ENCODE data around the gene CD2BP2.
"Not testable (repeated sequence)": the region's sequence is repeated elsewhere in the genome, so short reads cannot be mapped to it uniquely, and the experiment has no call there.

Gene CD2BP2

DNA sequence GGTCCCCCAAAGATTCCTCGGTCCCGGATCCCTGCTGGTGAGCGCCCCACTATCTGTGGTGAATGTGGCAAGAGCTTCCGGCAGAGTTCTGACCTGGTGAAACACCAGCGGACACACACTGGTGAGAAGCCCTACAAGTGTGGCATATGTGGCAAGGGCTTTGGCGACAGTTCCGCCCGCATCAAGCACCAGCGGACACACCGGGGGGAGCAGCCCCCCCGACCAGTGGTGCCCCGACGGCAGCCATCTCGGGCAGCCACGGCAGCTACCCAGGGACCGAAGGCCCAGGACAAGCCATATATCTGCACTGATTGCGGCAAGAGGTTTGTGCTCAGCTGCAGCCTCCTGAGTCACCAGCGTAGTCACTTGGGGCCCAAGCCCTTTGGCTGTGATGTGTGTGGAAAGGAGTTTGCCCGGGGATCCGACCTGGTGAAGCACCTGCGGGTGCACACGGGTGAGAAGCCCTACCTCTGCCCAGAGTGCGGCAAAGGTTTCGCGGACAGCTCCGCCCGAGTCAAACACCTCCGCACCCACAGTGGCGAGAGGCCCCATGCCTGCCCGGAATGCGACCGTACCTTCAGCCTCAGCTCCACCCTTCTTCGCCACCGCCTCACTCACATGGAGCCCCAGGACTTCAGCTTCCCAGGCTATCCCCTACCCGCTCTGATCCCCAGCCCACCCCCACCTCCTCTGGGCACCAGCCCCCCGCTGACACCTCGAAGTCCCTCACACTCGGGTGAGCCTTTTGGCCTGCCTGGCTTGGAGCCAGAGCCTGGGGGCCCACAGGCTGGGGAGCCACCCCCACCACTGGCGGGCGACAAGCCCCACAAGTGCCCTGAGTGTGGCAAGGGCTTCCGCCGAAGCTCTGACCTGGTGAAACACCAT is 42.9 kb upstream of the CD2BP2 start:
- Histone ChIP-seq H3K4me1 (ENCODE audit: control insufficient read depth in 1 of 2, insufficient read depth in 1 of 2, low read depth in 1 of 2, low read length in 1 of 2) (peaks cover 31 to 61% of the 10 kb centered on the region in 2 experiments), H3K4me3 (ENCODE audit: low read depth in 1 of 2, low read length in 1 of 2) (no peak overlapping the region), H3K36me3 (no peaks in the 10 kb centered on the region), H3K27ac (no peak overlapping the region), H3K27me3 (peaks cover 36% of the 10 kb centered on the region), H3K9me3 (no peaks in the 10 kb centered on the region)
- TF ChIP-seq, protein P1, sequence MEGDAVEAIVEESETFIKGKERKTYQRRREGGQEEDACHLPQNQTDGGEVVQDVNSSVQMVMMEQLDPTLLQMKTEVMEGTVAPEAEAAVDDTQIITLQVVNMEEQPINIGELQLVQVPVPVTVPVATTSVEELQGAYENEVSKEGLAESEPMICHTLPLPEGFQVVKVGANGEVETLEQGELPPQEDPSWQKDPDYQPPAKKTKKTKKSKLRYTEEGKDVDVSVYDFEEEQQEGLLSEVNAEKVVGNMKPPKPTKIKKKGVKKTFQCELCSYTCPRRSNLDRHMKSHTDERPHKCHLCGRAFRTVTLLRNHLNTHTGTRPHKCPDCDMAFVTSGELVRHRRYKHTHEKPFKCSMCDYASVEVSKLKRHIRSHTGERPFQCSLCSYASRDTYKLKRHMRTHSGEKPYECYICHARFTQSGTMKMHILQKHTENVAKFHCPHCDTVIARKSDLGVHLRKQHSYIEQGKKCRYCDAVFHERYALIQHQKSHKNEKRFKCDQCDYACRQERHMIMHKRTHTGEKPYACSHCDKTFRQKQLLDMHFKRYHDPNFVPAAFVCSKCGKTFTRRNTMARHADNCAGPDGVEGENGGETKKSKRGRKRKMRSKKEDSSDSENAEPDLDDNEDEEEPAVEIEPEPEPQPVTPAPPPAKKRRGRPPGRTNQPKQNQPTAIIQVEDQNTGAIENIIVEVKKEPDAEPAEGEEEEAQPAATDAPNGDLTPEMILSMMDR (IDR thresholded peaks at IDR 0.05), result no peak

DNA sequence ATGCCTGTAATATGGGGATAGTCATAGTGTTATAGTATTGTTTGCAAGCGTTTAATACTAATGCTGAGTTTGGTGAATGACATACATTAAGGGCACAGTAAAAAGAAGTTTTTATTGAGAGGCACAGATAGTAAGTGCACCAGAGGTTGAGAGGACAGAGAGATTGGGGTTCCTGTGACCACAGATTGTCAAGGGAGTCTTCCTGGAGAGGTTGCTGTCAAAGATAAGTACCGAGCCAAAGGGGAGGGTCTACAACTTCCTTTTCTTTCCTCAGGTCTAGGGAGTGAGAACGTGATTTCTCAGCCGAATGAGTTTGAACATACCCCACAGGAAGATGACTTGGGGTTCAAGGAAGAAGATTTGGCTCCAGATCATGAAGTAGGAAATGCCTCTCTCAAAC is 41.9 kb upstream of the CD2BP2 start:
- no peaks in the 10 kb centered on the region for H3K9me3 ChIP-seq
- H3K27ac ChIP-seq, result no peak overlapping the region
- H3K4me3 ChIP-seq (ENCODE audit: low read depth in 1 of 2, low read length in 1 of 2), result no peak overlapping the region
- H3K4me1 ChIP-seq (ENCODE audit: control insufficient read depth in 1 of 2, insufficient read depth in 1 of 2, low read depth in 1 of 2, low read length in 1 of 2), result peaks cover 26 to 55% of the 10 kb centered on the region in 2 experiments
- H3K27me3 ChIP-seq, result peaks cover 36% of the 10 kb centered on the region
- no peaks in the 10 kb centered on the region for H3K36me3 ChIP-seq
- TF ChIP-seq, protein P1 (IDR thresholded peaks at IDR 0.05), result no peak

DNA sequence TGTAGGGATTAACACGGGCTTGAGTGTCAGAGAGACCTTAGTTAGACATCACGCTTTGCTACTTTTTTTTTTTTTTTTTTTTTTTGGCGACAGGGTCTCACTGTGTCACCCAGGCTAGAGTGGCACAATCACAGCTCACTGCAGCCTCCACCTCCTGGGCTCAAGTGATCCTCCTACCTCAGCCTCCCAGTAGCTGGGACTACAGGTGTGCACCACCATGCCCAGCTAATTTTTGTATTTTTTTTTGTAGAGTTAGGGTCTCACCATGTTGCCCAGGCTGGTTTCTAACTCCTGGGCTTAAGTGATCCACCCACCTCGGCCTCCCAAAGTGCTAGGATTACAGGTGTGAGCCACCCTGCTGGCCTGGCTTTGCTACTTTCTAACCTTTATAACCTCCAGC is 41.5 kb upstream of the CD2BP2 start:
- H3K27me3 ChIP-seq, result peaks cover 36% of the 10 kb centered on the region
- not testable (repeated sequence) for H3K9me3 ChIP-seq; H3K4me3 ChIP-seq (ENCODE audit: low read depth in 1 of 2, low read length in 1 of 2); H3K27ac ChIP-seq; H3K36me3 ChIP-seq
- H3K4me1 ChIP-seq (ENCODE audit: control insufficient read depth in 1 of 2, insufficient read depth in 1 of 2, low read depth in 1 of 2, low read length in 1 of 2), result peaks cover 26 to 55% of the 10 kb centered on the region in 2 experiments

DNA sequence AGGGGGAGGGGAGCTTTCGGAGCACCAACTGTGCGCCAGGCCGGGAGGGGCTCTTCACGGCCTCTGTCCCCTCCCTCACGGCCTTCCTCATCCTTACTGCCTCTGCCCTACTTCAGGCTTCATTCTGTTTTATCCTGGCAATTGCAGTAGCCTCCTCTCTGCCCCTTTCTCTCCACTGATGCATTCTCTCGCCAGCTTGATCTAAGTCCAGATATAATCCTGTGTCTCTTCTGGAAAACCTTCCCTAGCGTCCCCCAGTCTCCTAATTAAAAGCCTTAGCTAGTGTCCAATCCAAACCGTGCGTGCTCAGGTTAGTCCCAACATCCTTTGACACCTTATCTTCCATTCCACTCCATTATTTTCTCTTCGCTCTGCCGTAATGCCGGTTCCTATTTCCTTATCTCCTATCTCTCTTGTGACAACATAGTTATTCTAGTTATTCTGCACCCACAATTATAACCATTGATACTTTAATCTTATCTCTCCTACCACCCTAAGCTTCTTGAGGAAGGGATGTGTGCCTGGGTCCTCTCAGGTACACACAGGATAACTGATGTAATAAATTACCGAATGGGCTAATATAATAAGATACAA is 41.0 kb upstream of the CD2BP2 start:
- Histone ChIP-seq H3K27me3 (peaks cover 36% of the 10 kb centered on the region), H3K9me3 (no peaks in the 10 kb centered on the region), H3K4me1 (ENCODE audit: control insufficient read depth in 1 of 2, insufficient read depth in 1 of 2, low read depth in 1 of 2, low read length in 1 of 2) (peaks cover 26 to 55% of the 10 kb centered on the region in 2 experiments), H3K4me3 (ENCODE audit: low read depth in 1 of 2, low read length in 1 of 2) (peak overlapping the region; percentile 63 to 70), H3K27ac (peak overlapping the region; percentile 41), H3K36me3 (no peaks in the 10 kb centered on the region)
- TF ChIP-seq, protein P1 (IDR thresholded peaks at IDR 0.05), result no peak

DNA sequence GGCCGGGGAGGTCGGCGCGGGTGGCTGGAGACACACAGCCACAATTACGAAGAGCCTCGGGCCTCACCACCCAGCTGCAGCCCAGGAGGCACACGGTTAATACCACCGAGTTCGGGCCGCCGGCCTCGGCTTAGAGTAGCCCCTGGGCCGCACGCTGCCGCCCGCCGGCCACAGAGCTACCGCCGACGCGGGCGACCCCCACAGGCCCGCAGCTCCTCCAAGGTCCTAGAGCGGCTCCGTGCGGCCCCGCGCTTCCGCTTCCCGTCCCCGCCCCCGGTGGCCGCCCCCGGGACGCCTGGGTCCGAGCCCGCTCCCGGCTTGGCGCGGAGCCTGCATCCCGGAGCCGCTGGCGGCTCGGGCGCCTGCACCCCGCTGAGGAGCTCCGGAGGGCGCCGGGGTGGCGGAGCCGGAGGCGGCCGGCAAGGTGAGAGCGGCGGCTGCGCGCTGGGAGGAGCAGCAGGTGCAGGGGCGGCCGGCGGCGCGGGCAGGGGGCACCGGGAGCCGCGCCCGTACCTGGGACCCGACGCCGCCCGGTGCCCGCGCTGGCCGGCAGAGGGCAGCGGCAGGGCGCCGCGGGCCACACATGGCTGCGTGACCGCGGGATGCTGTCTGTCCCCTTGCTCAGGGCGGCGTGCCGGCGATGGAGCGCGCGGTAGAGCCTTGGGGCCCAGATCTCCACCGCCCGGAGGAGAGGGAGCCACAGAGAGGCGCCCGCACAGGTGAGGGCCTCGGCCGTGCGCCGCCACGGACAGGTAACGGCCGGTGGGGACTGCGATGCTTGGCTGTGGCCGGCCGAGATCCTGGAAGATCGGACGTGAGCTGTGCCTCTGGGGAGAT is 40.3 kb upstream of the CD2BP2 start, which contains the start of gene ZNF48:
TSS of gene ZNF48 (plus strand) at position 266 of the 837 bp plus-strand sequence. CDS start at position 641, 375 bp downstream.
- H3K4me3 ChIP-seq (ENCODE audit: low read depth in 1 of 2, low read length in 1 of 2), result peak within 1 kb of the TSS; percentile 63 to 70
- H3K27ac ChIP-seq, result peak within 1 kb of the TSS; percentile 41
- peaks cover 32% of the 10 kb centered on the region for H3K27me3 ChIP-seq
- peaks cover 19 to 50% of the 10 kb centered on the region in 2 experiments for H3K4me1 ChIP-seq (ENCODE audit: control insufficient read depth in 1 of 2, insufficient read depth in 1 of 2, low read depth in 1 of 2, low read length in 1 of 2)
- H3K36me3 ChIP-seq, result no peaks in the 10 kb centered on the region
- TF ChIP-seq, protein P1 (IDR thresholded peaks at IDR 0.05), result peak; percentile 65
- no peaks in the 10 kb centered on the region for H3K9me3 ChIP-seq

Data from neutrophil (primary cell).